Liver (tissue), 9 donors: Measurements from ENCODE around the gene USP40. TPM values are rescaled to one million over a fixed set of nuclear protein-coding genes. Genes with fewer than 3 reads are reported as not detected.

Source experiments
- DNase-seq: peaks from one replicate; pipeline ENCODE4 v3.0.0-alpha.2; 2017; ENCODE audit warnings: low spot score
- H3K27ac ChIP-seq, 2 donors: one replicate each; pipeline ENCODE4 v1.7.0; 2013; ENCODE audit warnings: inconsistent platforms in 2 of 2, low read length in 2 of 2, control low read depth in 1 of 2, low read depth in 1 of 2, mild to moderate bottlenecking in 1 of 2
- H3K27me3 ChIP-seq, 4 donors: one replicate each; pipeline versions ENCODE4 v1.6.1 to v1.7.0; 2013; ENCODE audit warnings: low read length in 3 of 4, inconsistent platforms in 1 of 4, mild to moderate bottlenecking in 1 of 4, moderate library complexity in 1 of 4; ENCODE audit not compliant: control insufficient read depth in 4 of 4, insufficient read depth in 4 of 4
- H3K36me3 ChIP-seq, 4 donors: one replicate each; pipeline versions ENCODE4 v1.6.1 to v1.7.0; 2013; ENCODE audit warnings: low read length in 3 of 4, mild to moderate bottlenecking in 3 of 4, low read depth in 1 of 4, moderate library complexity in 1 of 4; ENCODE audit not compliant: control insufficient read depth in 4 of 4, insufficient read depth in 3 of 4
- H3K4me1 ChIP-seq, 4 donors: one replicate each; pipeline versions ENCODE4 v1.6.1 to v1.7.0; 2013; ENCODE audit warnings: low read length in 3 of 4, mild to moderate bottlenecking in 3 of 4, moderate library complexity in 1 of 4; ENCODE audit not compliant: control insufficient read depth in 4 of 4, insufficient read depth in 4 of 4
- H3K4me3 ChIP-seq, 3 donors: one replicate each; pipeline versions ENCODE4 v1.6.1 to v1.7.0; 2013; ENCODE audit warnings: low read length in 3 of 3, control low read depth in 1 of 3, low read depth in 1 of 3, mild to moderate bottlenecking in 1 of 3
- H3K9ac ChIP-seq, 2 donors: one replicate each; pipeline ENCODE4 v1.7.0; 2013; ENCODE audit warnings: low read length in 2 of 2, mild to moderate bottlenecking in 2 of 2, moderate library complexity in 2 of 2, control low read depth in 1 of 2, low read depth in 1 of 2
- H3K9me3 ChIP-seq, 4 donors: one replicate each; pipeline versions ENCODE4 v1.6.1 to v1.7.0; 2013; ENCODE audit warnings: low read length in 3 of 4; ENCODE audit not compliant: control insufficient read depth in 4 of 4
- CTCF ChIP-seq: fragments of 150-350 bp; IDR thresholded peaks from 2 replicates; pipeline ENCODE4 v1.5.1; 2017; ENCODE audit warnings: improper control_type of control experiment, low read depth, low read length; ENCODE audit not compliant: missing input control
- EGR1 ChIP-seq, 2 donors: IDR thresholded peaks; 2 replicates each; pipeline ENCODE4 v1.6.1; 2016 to 2018; ENCODE audit warnings: antibody characterized with exemption in 2 of 2, low read depth in 2 of 2
- FOXA1 ChIP-seq: IDR thresholded peaks from 2 replicates; pipeline ENCODE4 v1.6.1; 2016; ENCODE audit warnings: antibody characterized with exemption
- FOXA2 ChIP-seq: IDR thresholded peaks from 2 replicates; pipeline ENCODE4 v1.6.1; 2016; ENCODE audit warnings: antibody characterized with exemption
- GABPA ChIP-seq, 2 donors: IDR thresholded peaks in 1 of 2; conservative IDR thresholded peaks in 1 of 2; 2 replicates each; pipeline ENCODE4 v1.6.1; 2016; ENCODE audit warnings: antibody characterized with exemption in 2 of 2, mild to moderate bottlenecking in 1 of 2, moderate library complexity in 1 of 2
- HNF4G ChIP-seq: IDR thresholded peaks from 2 replicates; pipeline ENCODE4 v1.6.1; 2016; ENCODE audit warnings: antibody characterized with exemption
- JUND ChIP-seq, 2 donors: IDR thresholded peaks; 2 replicates each; pipeline ENCODE4 v1.6.1; 2016; ENCODE audit warnings: antibody characterized with exemption in 2 of 2
- NR2F2 ChIP-seq: IDR thresholded peaks from 2 replicates; pipeline ENCODE4 v1.6.1; 2016; ENCODE audit warnings: antibody characterized with exemption
- RAD21 ChIP-seq, 2 donors: IDR thresholded peaks; 2 replicates each; pipeline ENCODE4 v1.6.1; 2016; ENCODE audit warnings: antibody characterized with exemption in 2 of 2, mild to moderate bottlenecking in 2 of 2
- SP1 ChIP-seq: IDR thresholded peaks from 2 replicates; pipeline ENCODE4 v1.6.1; 2018; ENCODE audit warnings: antibody characterized with exemption, mild to moderate bottlenecking
- TAF1 ChIP-seq: conservative IDR thresholded peaks from 2 replicates; pipeline ENCODE4 v1.6.1; 2016; ENCODE audit warnings: antibody characterized with exemption, mild to moderate bottlenecking
- YY1 ChIP-seq: IDR thresholded peaks from 2 replicates; pipeline ENCODE4 v1.6.1; 2016; ENCODE audit warnings: antibody characterized with exemption, mild to moderate bottlenecking
- ZBTB33 ChIP-seq: IDR thresholded peaks from 2 replicates; pipeline ENCODE4 v1.6.1; 2016; ENCODE audit warnings: antibody characterized with exemption
- WGBS: extraction: QIAGEN DNeasy Blood & Tissue Kit; methylation state at CpG from one replicate; pipeline ENCODE4 v1.1.7; 2013; 5-methylcytosine and 5-hydroxymethylcytosine counted together
- polyA plus RNA-seq, 2 donors: library from polyadenylated mRNA; stranded (reverse) in 1 of 2; unstranded in 1 of 2; fragments of 200-250 nt in 1 of 2; fragments of >200 nt in 1 of 2; fragmentation: Nextera tagmentation in 1 of 2; extraction: Ambion mirVana in 1 of 2; gene quantifications; one replicate each; pipeline versions ENCODE4 v1.2.1 to v1.2.3, GENCODE V29; 2013 to 2015
- total RNA-seq, 2 donors: library from RNA; depleted of rRNA; stranded (reverse); fragments of >200 nt; gene quantifications; one replicate each; pipeline ENCODE4 v1.2.3, GENCODE V29; 2014
- TF ChIP-seq, protein P1 (sequence below): IDR thresholded peaks from 2 replicates; pipeline ENCODE4 v1.6.1; 2016; ENCODE audit warnings: antibody characterized with exemption, mild to moderate bottlenecking
- TF ChIP-seq, protein P2 (sequence below): IDR thresholded peaks from 2 replicates; pipeline ENCODE4 v1.6.1; 2016; ENCODE audit warnings: antibody characterized with exemption
- TF ChIP-seq, protein P3 (sequence below): IDR thresholded peaks from 2 replicates; pipeline ENCODE4 v1.6.1; 2016; ENCODE audit warnings: antibody characterized with exemption
- donor health status: healthy.
- donor health status: healthy.
- donor health status: healthy.
- donor health status: healthy.
- donor health status: healthy.

The USP40 gene
- total and polyA plus RNA-seq, 4 donors, result 12.0 to 29.0 (median 17.1) TPM

- 96% methylated on average over 8 of the region's 8 CpGs for WGBS
- no peak for TF ChIP-seq ZBTB33
- Histone ChIP-seq H3K9ac (no peak overlapping the region), H3K27me3 (no peaks in the 10 kb centered on the region), H3K4me3 (no peak overlapping the region), H3K9me3 (no peaks in the 10 kb centered on the region), H3K36me3 (peaks cover 10 to 79% (median 50%) of the 10 kb centered on the region in 4 donors), H3K4me1 (no peaks in the 10 kb centered on the region), H3K27ac (no peak overlapping the region)
- DNase-seq, result no peak
Observed at GRCh38 chr2:233458826-233459225, 107.8 kb downstream of the USP40 start.

- no peak overlapping the region for H3K27ac ChIP-seq
- TF ChIP-seq FOXA2 (no peak), ZBTB33 (no peak), CTCF (no peak), RAD21 (IDR thresholded peaks at IDR 0.05) (no peak), JUND (IDR thresholded peaks at IDR 0.05) (no peak), FOXA1 (no peak), GABPA (IDR thresholded peaks at IDR 0.05 in 1 of 2, conservative IDR thresholded peaks at IDR 0.05 in 1 of 2) (no peak), SP1 (no peak), NR2F2 (no peak), TAF1 (no peak), EGR1 (IDR thresholded peaks at IDR 0.05; ENCODE audit: low read depth in 2 of 2) (no peak), YY1 (no peak), HNF4G (no peak)
- TF ChIP-seq, protein P1, sequence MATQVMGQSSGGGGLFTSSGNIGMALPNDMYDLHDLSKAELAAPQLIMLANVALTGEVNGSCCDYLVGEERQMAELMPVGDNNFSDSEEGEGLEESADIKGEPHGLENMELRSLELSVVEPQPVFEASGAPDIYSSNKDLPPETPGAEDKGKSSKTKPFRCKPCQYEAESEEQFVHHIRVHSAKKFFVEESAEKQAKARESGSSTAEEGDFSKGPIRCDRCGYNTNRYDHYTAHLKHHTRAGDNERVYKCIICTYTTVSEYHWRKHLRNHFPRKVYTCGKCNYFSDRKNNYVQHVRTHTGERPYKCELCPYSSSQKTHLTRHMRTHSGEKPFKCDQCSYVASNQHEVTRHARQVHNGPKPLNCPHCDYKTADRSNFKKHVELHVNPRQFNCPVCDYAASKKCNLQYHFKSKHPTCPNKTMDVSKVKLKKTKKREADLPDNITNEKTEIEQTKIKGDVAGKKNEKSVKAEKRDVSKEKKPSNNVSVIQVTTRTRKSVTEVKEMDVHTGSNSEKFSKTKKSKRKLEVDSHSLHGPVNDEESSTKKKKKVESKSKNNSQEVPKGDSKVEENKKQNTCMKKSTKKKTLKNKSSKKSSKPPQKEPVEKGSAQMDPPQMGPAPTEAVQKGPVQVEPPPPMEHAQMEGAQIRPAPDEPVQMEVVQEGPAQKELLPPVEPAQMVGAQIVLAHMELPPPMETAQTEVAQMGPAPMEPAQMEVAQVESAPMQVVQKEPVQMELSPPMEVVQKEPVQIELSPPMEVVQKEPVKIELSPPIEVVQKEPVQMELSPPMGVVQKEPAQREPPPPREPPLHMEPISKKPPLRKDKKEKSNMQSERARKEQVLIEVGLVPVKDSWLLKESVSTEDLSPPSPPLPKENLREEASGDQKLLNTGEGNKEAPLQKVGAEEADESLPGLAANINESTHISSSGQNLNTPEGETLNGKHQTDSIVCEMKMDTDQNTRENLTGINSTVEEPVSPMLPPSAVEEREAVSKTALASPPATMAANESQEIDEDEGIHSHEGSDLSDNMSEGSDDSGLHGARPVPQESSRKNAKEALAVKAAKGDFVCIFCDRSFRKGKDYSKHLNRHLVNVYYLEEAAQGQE, result no peak
- TF ChIP-seq, protein P2, sequence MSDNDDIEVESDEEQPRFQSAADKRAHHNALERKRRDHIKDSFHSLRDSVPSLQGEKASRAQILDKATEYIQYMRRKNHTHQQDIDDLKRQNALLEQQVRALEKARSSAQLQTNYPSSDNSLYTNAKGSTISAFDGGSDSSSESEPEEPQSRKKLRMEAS, result no peak
- TF ChIP-seq, protein P3, sequence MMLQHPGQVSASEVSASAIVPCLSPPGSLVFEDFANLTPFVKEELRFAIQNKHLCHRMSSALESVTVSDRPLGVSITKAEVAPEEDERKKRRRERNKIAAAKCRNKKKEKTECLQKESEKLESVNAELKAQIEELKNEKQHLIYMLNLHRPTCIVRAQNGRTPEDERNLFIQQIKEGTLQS, result no peak
- H3K36me3 ChIP-seq, result peaks cover 12 to 79% (median 49%) of the 10 kb centered on the region in 4 donors
- no peak overlapping the region for H3K9ac ChIP-seq
- H3K4me3 ChIP-seq, result no peak overlapping the region
- H3K27me3 ChIP-seq, result no peaks in the 10 kb centered on the region
- 97% methylated on average over 20 of the region's 20 CpGs for WGBS
- H3K9me3 ChIP-seq, result no peaks in the 10 kb centered on the region
- H3K4me1 ChIP-seq, result no peaks in the 10 kb centered on the region
- DNase-seq, result no peak
Observed at GRCh38 chr2:233458031-233458610, 108.5 kb downstream of the USP40 start.
